Measurements from ENCODE around the gene RAD51B.

DNA sequence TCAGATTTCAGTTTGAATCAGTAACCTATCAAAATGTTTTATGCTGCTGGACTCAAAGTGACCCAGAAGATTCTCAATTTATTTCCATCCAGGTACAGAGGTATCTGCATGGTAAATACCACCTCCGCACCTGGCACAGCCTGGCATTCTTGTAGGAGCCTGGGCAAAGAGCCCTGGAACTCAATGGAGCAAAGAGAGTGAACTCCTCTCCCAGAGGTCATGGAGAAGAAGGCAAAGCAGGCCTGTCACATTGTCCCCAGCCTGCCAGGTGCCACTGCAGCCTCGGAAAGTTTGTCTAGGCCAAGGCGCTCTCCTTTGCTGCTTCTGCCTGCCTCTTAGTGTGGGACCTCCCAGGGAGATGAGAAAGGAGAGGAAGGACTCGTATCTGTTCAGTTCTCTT lies 653.5 kb downstream of the RAD51B start:
- TF ChIP-seq POLR2AphosphoS5 (IDR thresholded peaks at IDR 0.05; ENCODE audit: low read depth, low read length) (no peak), TAF1 (IDR thresholded peaks at IDR 0.05; ENCODE audit: borderline replicate concordance, low read depth, low read length) (no peak)

Data from GM12892 (cell line).